PC-3 (cell line): ENCODE results near the gene WFDC5. TPM values are rescaled to one million over a fixed set of nuclear protein-coding genes. Genes with fewer than 3 reads are reported as not detected.
A peak's percentile ranks its signal among the peaks of the same experiment; 100 is the strongest.
"Not testable (repeated sequence)": the region's sequence is repeated elsewhere in the genome, so short reads cannot be mapped to it uniquely, and the experiment has no call there.

Experiments
- ATAC-seq: fragments of 200-7000 bp; cut with Tn5 transposase; 2 replicates; pipeline ENCODE4 v1.9.1; 2020; ENCODE audit warnings: mild to moderate bottlenecking, moderate library complexity
- BruUV-seq: library from RNA; stranded (reverse); fragments of 400-500 nt; replicated peaks from 2 replicates; lab custom pipeline; 2021; lab: Mats Ljungman, UMichigan
- CTCF ChIA-PET: fragments of 300-600 bp; sonication (Branson Sonifier 250); formaldehyde crosslinking; loops from one replicate; lab custom pipeline; 2022; ENCODE audit warnings: antibody characterized with exemption; lab: Charles Lee
- POLR2A ChIA-PET: fragments of 300-600 bp; sonication (Branson Sonifier 250); formaldehyde crosslinking; loops from one replicate; lab custom pipeline; 2022; ENCODE audit warnings: antibody characterized with exemption; ENCODE audit not compliant: unreplicated experiment; lab: Charles Lee
- DNase-seq: peaks from one replicate; pipeline ENCODE4 v3.0.0-alpha.2; 2015
- H2AFZ ChIP-seq: fragments of 300-600 bp; sonication (generic); 2 replicates; pipeline ENCODE4 v1.6.0; 2016; ENCODE audit warnings: antibody characterized with exemption, low read length
- H3F3A ChIP-seq: fragments of 300-600 bp; sonication (generic); one replicate; pipeline ENCODE4 v1.6.0; 2017; ENCODE audit warnings: antibody characterized with exemption, low read length, control low read depth, mild to moderate bottlenecking; ENCODE audit not compliant: unreplicated experiment
- H3K27ac ChIP-seq: fragments of 300-600 bp; sonication (generic); 2 replicates; pipeline ENCODE4 v1.5.1; 2016; ENCODE audit warnings: mild to moderate bottlenecking, low read length
- H3K27me3 ChIP-seq: fragments of 300-600 bp; sonication (generic); 2 replicates; pipeline ENCODE4 v1.6.1; 2016; ENCODE audit warnings: low read length, mixed read lengths
- H3K36me3 ChIP-seq: fragments of 300-600 bp; sonication (generic); 2 replicates; pipeline ENCODE4 v1.6.1; 2016; ENCODE audit warnings: low read depth, mixed run types, low read length, mixed read lengths
- H3K4me1 ChIP-seq: fragments of 300-600 bp; sonication (generic); 2 replicates; pipeline ENCODE4 v1.5.1; 2016; ENCODE audit warnings: low read length; ENCODE audit not compliant: insufficient read depth
- H3K4me2 ChIP-seq: fragments of 300-600 bp; sonication (generic); 2 replicates; pipeline ENCODE4 v1.6.0; 2016; ENCODE audit warnings: low read length
- H3K4me3 ChIP-seq: fragments of 300-600 bp; sonication (generic); 2 replicates; pipeline ENCODE4 v1.5.1; 2016; ENCODE audit warnings: mild to moderate bottlenecking, low read length, mixed read lengths
- H3K79me2 ChIP-seq: fragments of 300-600 bp; sonication (generic); 2 replicates; pipeline ENCODE4 v1.6.1; 2017; ENCODE audit warnings: low read length, mixed read lengths
- H3K9ac ChIP-seq: fragments of 300-600 bp; sonication (generic); 2 replicates; pipeline ENCODE4 v1.6.0; 2016; ENCODE audit warnings: mild to moderate bottlenecking, low read length
- H3K9me2 ChIP-seq: fragments of 300-600 bp; sonication (generic); replicated peaks from 2 replicates; pipeline ENCODE4 v1.6.1; 2016; ENCODE audit warnings: mixed run types, low read length, mixed read lengths
- H3K9me3 ChIP-seq: fragments of 300-600 bp; sonication (generic); 2 replicates; pipeline ENCODE4 v1.6.1; 2016; ENCODE audit warnings: low read length, mixed read lengths
- H4K20me1 ChIP-seq: fragments of 300-600 bp; sonication (generic); 2 replicates; pipeline ENCODE4 v1.6.1; 2016; ENCODE audit warnings: low read length, mixed read lengths
- EZH2 ChIP-seq: fragments of 300-600 bp; sonication (generic); IDR thresholded peaks from one replicate; pipeline ENCODE4 v1.6.1; 2017; ENCODE audit warnings: antibody characterized with exemption, mild to moderate bottlenecking, low read length; ENCODE audit not compliant: unreplicated experiment
- EZH2phosphoT487 ChIP-seq: fragments of 300-600 bp; sonication (generic); IDR thresholded peaks from 2 replicates; pipeline ENCODE4 v1.6.1; 2018; ENCODE audit warnings: mild to moderate bottlenecking, antibody characterized with exemption, low read length, borderline replicate concordance
- intact Hi-C: fragments of 100-400 bp; cut with micrococcal nuclease; formaldehyde crosslinking; loops from 2 replicates; pipeline ENCODE4 v1.9.0; 2023
- total RNA-seq: library from RNA; depleted of rRNA; stranded (reverse); fragments of >200 nt; gene quantifications from 2 replicates; pipeline ENCODE4 v1.2.3, GENCODE V29; 2014
- TF ChIP-seq, protein P1 (sequence below): fragments of 300-600 bp; sonication (generic); conservative IDR thresholded peaks from 2 replicates; pipeline ENCODE4 v1.5.1; 2017; ENCODE audit warnings: antibody characterized with exemption, low read depth, mild to moderate bottlenecking, low read length

Gene WFDC5
- total RNA-seq, 1 experiment from 2014 or later = not detected

DNA sequence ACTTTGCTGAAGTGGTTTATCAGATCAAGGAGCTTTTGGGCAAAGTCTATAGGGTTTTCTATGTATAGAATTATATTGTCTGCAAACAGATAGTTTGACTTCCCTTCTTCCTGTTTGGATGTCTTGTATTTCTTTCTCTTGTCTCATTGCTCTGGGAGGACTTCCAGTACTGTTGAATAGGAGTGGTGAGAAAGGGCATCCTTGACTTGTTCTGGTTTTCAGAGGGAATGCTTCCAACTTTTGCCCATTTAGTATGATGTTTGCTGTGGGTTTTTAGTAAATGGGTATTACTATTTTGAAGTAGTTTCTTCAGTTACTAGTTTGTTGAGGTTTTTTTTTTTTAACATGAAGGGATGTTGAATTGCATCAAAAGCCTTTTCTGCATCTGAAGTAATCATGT is 50.2 kb downstream of the WFDC5 start:
- Histone ChIP-seq H3K9me3 (no peaks in the 10 kb centered on the region), H2AFZ (no peak overlapping the region), H3K9ac (no peak overlapping the region), H3K4me2 (no peak overlapping the region), H3K27ac (no peak overlapping the region), H3K27me3 (no peaks in the 10 kb centered on the region), H3K4me1 (peaks cover 41% of the 10 kb centered on the region), H3K9me2 (no peaks in the 10 kb centered on the region), H3F3A (no peaks in the 10 kb centered on the region), H3K36me3 (no peaks in the 10 kb centered on the region; the same call in 1 of the 2 replicates), H3K79me2 (peaks cover 16% of the 10 kb centered on the region), H4K20me1 (no peaks in the 10 kb centered on the region), H3K4me3 (no peak overlapping the region)
- ChIA-PET CTCF (no interaction called here), POLR2A (no interaction called here)
- intact Hi-C loops = no loop called here
- TF ChIP-seq, protein P1, sequence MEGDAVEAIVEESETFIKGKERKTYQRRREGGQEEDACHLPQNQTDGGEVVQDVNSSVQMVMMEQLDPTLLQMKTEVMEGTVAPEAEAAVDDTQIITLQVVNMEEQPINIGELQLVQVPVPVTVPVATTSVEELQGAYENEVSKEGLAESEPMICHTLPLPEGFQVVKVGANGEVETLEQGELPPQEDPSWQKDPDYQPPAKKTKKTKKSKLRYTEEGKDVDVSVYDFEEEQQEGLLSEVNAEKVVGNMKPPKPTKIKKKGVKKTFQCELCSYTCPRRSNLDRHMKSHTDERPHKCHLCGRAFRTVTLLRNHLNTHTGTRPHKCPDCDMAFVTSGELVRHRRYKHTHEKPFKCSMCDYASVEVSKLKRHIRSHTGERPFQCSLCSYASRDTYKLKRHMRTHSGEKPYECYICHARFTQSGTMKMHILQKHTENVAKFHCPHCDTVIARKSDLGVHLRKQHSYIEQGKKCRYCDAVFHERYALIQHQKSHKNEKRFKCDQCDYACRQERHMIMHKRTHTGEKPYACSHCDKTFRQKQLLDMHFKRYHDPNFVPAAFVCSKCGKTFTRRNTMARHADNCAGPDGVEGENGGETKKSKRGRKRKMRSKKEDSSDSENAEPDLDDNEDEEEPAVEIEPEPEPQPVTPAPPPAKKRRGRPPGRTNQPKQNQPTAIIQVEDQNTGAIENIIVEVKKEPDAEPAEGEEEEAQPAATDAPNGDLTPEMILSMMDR = no peak
- TF ChIP-seq EZH2phosphoT487 = no peak
- TF ChIP-seq EZH2 = no peak
- DNase-seq = no peak
- BruUV-seq = no TSS peak
- no peak for ATAC-seq

DNA sequence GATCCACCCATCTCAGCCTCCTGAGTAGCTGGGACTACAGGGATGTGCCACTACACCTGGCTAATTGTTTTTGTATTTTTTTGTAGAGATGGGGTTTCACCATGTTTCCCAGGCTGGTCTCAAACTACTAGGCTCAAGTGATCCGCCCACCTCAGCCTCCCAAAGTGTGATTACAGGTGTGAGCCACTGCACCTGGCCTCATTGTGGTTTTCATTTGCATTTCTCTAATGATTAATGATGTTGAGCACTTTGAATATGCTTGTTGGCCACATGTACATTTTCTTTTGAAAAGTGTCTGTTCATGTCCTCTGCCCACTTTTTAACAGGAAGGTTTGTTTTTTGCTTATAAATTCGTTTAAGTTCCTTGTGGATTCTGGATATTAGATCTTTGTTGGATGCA is 51.9 kb downstream of the WFDC5 start:
- H3F3A ChIP-seq, CTCF ChIA-PET, H4K20me1 ChIP-seq, H3K9ac ChIP-seq, H3K9me3 ChIP-seq, H3K4me2 ChIP-seq, H3K27me3 ChIP-seq, H3K4me3 ChIP-seq, H3K27ac ChIP-seq, DNase-seq, H3K36me3 ChIP-seq, H2AFZ ChIP-seq, ATAC-seq, intact Hi-C loops, BruUV-seq, H3K9me2 ChIP-seq, POLR2A ChIA-PET: not testable (repeated sequence)
- Histone ChIP-seq H3K4me1 (peaks cover 52% of the 10 kb centered on the region), H3K79me2 (peaks cover 16% of the 10 kb centered on the region)

DNA sequence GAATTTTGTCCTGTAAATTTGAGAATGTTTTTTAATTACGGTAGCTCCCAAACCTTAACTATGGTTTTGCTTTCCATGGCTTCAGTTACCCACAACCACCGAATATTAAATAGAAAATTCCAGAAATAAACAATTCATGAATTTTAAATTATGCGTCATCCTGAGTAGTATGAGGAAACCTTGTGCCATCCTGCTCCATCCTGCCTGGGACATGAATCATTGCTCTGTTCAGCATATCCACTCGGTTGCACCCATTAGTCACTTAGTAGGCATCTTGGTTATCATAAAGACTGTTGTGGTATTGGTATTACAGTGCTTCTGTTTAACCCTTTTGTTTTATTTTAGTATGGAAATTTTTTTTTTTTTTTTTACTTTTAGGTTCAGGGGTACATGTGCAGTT is 53.7 kb downstream of the WFDC5 start:
- peak overlapping the region; percentile 42 for H3K4me2 ChIP-seq
- 0 out of 2 replicates have a peak overlapping the region, but pooled peaks have one; percentile 7 for H3K4me3 ChIP-seq
- intact Hi-C loops = loop anchor here (1.0 kb wide), 1 partner anchor 27 kb away; no protein-coding TSS in a partner anchor
- no peak overlapping the region for H2AFZ ChIP-seq
- CTCF ChIA-PET = interaction anchor here (0.9 kb wide), 1 partner anchor 34 kb away, joined by 3 read pairs; no protein-coding TSS in a partner anchor
- H3K9me3 ChIP-seq = no peaks in the 10 kb centered on the region
- ATAC-seq (peak; percentile 93), DNase-seq (peak; percentile 96)
- no peaks in the 10 kb centered on the region for H3F3A ChIP-seq
- peaks cover 16% of the 10 kb centered on the region for H3K79me2 ChIP-seq
- H3K9me2 ChIP-seq = no peaks in the 10 kb centered on the region
- peaks cover 52% of the 10 kb centered on the region for H3K4me1 ChIP-seq
- BruUV-seq = no TSS peak
- peak overlapping the region; percentile 57 for H3K27ac ChIP-seq
- H3K36me3 ChIP-seq = no peaks in the 10 kb centered on the region
- H3K27me3 ChIP-seq = no peaks in the 10 kb centered on the region
- no peak overlapping the region for H3K9ac ChIP-seq
- no peaks in the 10 kb centered on the region for H4K20me1 ChIP-seq
- POLR2A ChIA-PET = interaction anchor here (0.7 kb wide), 1 partner anchor 13 kb away, joined by 4 read pairs; no protein-coding TSS in a partner anchor
- TF ChIP-seq EZH2phosphoT487 (no peak), EZH2 (no peak)
- TF ChIP-seq, protein P1 = no peak
